ENCODE data around the gene SMIM10L2A. TPM values are rescaled to one million over a fixed set of nuclear protein-coding genes. Genes with fewer than 3 reads are reported as not detected.
A peak's percentile ranks its signal among the peaks of the same experiment; 100 is the strongest.

The SMIM10L2A gene
- total RNA-seq, 1 donor from 2014 or later = 2.3 TPM

- H3K4me3 ChIP-seq (ENCODE audit: low read depth, low read length) = no peak overlapping the region
- no peak for DNase-seq (ENCODE audit: low read depth)
- TF ChIP-seq CTCF (conservative IDR thresholded peaks at IDR 0.05; ENCODE audit: low read depth, low read length) = no peak
Measured at GRCh38 chrX:135389243-135389642, 32.5 kb upstream of the SMIM10L2A start.

- H3K4me3 ChIP-seq (ENCODE audit: low read depth, low read length) = no peak overlapping the region
- peak; percentile 91 for DNase-seq (ENCODE audit: low read depth)
- TF ChIP-seq CTCF (conservative IDR thresholded peaks at IDR 0.05; ENCODE audit: low read depth, low read length) = no peak
Measured at GRCh38 chrX:135389717-135390116, 32.0 kb upstream of the SMIM10L2A start.

- TF ChIP-seq CTCF (conservative IDR thresholded peaks at IDR 0.05; ENCODE audit: low read depth, low read length) = no peak
- DNase-seq (ENCODE audit: low read depth) = no peak
Measured at GRCh38 chrX:135391734-135392133, 30.0 kb upstream of the SMIM10L2A start.

GRCh38 chrX:135393051-135393450, 28.7 kb upstream of the SMIM10L2A start:
- TF ChIP-seq CTCF (conservative IDR thresholded peaks at IDR 0.05; ENCODE audit: low read depth, low read length) = no peak
- DNase-seq (ENCODE audit: low read depth) = no peak
- H3K4me3 ChIP-seq (ENCODE audit: low read depth, low read length) = no peak overlapping the region

More at GRCh38 chrX:135391734-135392133, 30.0 kb upstream of the SMIM10L2A start:
- H3K4me3 ChIP-seq (ENCODE audit: low read depth, low read length) = no peak overlapping the region

GRCh38 chrX:135395064-135395463, 26.7 kb upstream of the SMIM10L2A start:
- H3K4me3 ChIP-seq (ENCODE audit: low read depth, low read length) = no peak overlapping the region
- no peak for TF ChIP-seq CTCF (conservative IDR thresholded peaks at IDR 0.05; ENCODE audit: low read depth, low read length)
- DNase-seq (ENCODE audit: low read depth) = no peak

- no peak for TF ChIP-seq CTCF (conservative IDR thresholded peaks at IDR 0.05; ENCODE audit: low read depth, low read length)
- no peak for DNase-seq (ENCODE audit: low read depth)
- no peak overlapping the region for H3K4me3 ChIP-seq (ENCODE audit: low read depth, low read length)
Measured at GRCh38 chrX:135396109-135396508, 25.6 kb upstream of the SMIM10L2A start.

- DNase-seq (ENCODE audit: low read depth) = no peak
- TF ChIP-seq CTCF (conservative IDR thresholded peaks at IDR 0.05; ENCODE audit: low read depth, low read length) = no peak
Measured at GRCh38 chrX:135396566-135396965, 25.2 kb upstream of the SMIM10L2A start.

More at GRCh38 chrX:135396566-135396965, 25.2 kb upstream of the SMIM10L2A start:
- H3K4me3 ChIP-seq (ENCODE audit: low read depth, low read length) = no peak overlapping the region
